ENCODE data around the gene TRIM42. TPM values are rescaled to one million over a fixed set of nuclear protein-coding genes. Genes with fewer than 3 reads are reported as not detected.

TRIM42 gene
- not detected for total RNA-seq

DNA sequence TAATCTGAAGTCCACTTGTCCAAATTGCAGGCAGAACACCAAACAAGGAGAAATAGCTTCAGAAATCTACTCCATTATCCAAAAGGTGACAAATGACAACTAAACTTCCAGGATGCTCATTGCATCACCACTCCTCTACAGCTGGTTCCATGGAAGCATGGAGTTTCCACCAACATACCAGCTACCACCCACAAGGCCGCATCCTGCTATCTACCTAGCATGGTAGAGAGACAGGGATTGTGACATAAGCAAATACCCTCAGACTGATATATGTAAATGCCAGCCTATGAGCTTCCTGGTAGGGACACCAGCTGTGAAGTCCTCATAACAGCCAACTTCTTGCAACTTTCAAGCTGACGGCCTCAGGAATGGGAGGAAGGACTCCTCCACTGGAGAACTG lies at the start of gene TRIM42:
TRIM42 (plus strand) TSS at position 301 of the 400 bp plus-strand sequence. CDS start 166 bp downstream, outside the sequence.
- H3K4me3 ChIP-seq: no peak within 1 kb of the TSS
- no peak within 1 kb of the TSS for H3K27ac ChIP-seq
- DNase-seq (ENCODE audit: low spot score in 2 of 2): no peak
- TF ChIP-seq POLR2AphosphoS5 (IDR thresholded peaks at IDR 0.05) (no peak), POLR2A (IDR thresholded peaks at IDR 0.05) (no peak), EP300 (IDR thresholded peaks at IDR 0.05) (no peak)
- TF ChIP-seq, protein P1, sequence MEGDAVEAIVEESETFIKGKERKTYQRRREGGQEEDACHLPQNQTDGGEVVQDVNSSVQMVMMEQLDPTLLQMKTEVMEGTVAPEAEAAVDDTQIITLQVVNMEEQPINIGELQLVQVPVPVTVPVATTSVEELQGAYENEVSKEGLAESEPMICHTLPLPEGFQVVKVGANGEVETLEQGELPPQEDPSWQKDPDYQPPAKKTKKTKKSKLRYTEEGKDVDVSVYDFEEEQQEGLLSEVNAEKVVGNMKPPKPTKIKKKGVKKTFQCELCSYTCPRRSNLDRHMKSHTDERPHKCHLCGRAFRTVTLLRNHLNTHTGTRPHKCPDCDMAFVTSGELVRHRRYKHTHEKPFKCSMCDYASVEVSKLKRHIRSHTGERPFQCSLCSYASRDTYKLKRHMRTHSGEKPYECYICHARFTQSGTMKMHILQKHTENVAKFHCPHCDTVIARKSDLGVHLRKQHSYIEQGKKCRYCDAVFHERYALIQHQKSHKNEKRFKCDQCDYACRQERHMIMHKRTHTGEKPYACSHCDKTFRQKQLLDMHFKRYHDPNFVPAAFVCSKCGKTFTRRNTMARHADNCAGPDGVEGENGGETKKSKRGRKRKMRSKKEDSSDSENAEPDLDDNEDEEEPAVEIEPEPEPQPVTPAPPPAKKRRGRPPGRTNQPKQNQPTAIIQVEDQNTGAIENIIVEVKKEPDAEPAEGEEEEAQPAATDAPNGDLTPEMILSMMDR (IDR thresholded peaks at IDR 0.05): no peak
- 85% methylated on average over 2 of the region's 2 CpGs for WGBS
- H3K4me1 ChIP-seq: no peaks in the 10 kb centered on the region
- no peaks in the 10 kb centered on the region for H3K9me3 ChIP-seq
- H3K36me3 ChIP-seq: no peaks in the 10 kb centered on the region
- no peaks in the 10 kb centered on the region for H3K27me3 ChIP-seq

DNA sequence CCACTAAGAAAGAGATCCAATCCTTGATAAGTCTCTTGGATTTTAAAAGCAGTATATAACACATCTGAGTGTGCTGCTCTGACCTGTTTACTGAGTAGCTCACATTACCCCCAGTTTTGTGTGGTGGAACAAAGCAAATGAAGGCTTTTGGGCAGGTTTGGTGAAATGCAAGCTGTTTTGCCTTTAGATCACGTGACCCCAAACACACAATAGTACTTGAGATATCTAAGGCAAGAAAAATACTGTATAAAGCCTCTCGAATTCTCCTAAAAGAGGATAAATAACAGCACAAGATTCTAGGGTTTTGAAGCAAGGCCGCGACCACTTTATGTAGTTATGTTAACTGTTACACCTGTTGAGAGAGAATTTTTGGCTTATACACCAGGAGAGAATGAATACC lies 49.3 kb upstream of the TRIM42 start:
- no peak for DNase-seq (ENCODE audit: low spot score in 2 of 2)
- H3K4me3 ChIP-seq: no peak overlapping the region
- no peak overlapping the region for H3K27ac ChIP-seq
- TF ChIP-seq POLR2A (IDR thresholded peaks at IDR 0.05) (no peak), EP300 (IDR thresholded peaks at IDR 0.05) (no peak), POLR2AphosphoS5 (IDR thresholded peaks at IDR 0.05) (no peak)
- TF ChIP-seq, protein P1 (IDR thresholded peaks at IDR 0.05): no peak
- no peaks in the 10 kb centered on the region for H3K27me3 ChIP-seq
- no peaks in the 10 kb centered on the region for H3K4me1 ChIP-seq
- H3K9me3 ChIP-seq: no peaks in the 10 kb centered on the region
- WGBS: 59% methylated on average over 4 of the region's 4 CpGs
- no peaks in the 10 kb centered on the region for H3K36me3 ChIP-seq

DNA sequence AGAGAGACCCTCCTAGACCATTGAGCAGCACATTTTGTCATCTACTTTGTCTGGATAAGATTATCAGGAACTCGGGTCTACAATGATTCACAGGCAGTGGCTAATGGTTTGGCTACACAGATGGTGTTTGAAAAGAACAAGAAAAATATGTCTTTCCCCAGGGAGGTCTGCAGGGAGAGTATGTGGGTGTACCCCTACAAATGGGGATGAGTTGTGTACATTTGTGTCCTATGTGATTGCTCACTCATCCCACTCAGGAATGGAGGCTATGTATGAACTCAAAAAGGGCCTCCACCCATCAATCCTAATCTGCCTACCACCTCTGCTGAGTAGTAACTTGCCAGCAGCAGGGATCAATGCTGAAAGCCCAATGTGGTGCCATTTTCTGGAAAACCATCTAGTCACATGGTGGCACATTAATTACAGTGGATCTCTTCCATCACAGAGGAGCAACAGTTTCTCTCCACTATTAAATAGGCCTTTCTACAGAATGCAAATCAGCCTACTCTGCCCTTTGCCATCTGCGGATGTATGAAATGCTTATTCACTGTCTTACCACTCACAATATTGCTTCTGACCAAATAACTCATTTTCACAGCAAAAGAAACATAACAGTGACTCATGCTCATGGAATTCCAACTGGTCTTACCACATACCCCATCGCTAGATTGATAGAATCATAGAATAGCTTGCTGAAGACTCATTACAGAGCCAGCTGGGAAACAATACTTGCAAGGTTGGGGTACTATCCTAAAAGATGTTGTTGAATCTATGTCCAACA lies 48.3 kb upstream of the TRIM42 start:
- no peaks in the 10 kb centered on the region for H3K27me3 ChIP-seq
- no peak overlapping the region for H3K4me3 ChIP-seq
- no peak overlapping the region for H3K27ac ChIP-seq
- no peaks in the 10 kb centered on the region for H3K9me3 ChIP-seq
- 62% methylated on average over 3 of the region's 3 CpGs for WGBS
- no peak for TF ChIP-seq POLR2AphosphoS5 (IDR thresholded peaks at IDR 0.05)
- TF ChIP-seq, protein P1 (IDR thresholded peaks at IDR 0.05): no peak
- no peak for TF ChIP-seq POLR2A (IDR thresholded peaks at IDR 0.05)
- TF ChIP-seq EP300 (IDR thresholded peaks at IDR 0.05): no peak
- no peaks in the 10 kb centered on the region for H3K36me3 ChIP-seq
- H3K4me1 ChIP-seq: no peaks in the 10 kb centered on the region
- no peak for DNase-seq (ENCODE audit: low spot score in 2 of 2)

DNA sequence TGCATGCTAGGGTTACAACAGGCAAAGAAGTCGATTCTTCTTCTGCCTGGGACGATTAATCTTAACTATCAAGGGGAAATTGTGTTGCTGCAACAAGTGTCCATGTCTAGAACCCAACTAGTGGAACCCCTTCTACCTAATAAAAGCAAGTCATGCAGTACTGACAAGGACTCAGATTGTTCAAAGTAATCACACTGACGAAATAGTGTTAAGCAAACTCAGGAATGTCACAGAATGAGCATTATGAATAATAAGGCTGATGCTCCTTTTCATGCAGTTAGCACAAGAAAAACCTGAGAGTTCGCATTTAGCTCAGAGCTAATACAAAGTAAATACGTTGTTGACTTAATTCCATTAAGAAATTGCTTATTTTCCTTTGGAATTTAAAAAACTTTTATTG lies 47.5 kb upstream of the TRIM42 start:
- Histone ChIP-seq H3K36me3 (no peaks in the 10 kb centered on the region), H3K4me1 (no peaks in the 10 kb centered on the region), H3K9me3 (no peaks in the 10 kb centered on the region), H3K4me3 (no peak overlapping the region), H3K27ac (no peak overlapping the region), H3K27me3 (no peaks in the 10 kb centered on the region)
- 73% methylated on average over 5 of the region's 5 CpGs for WGBS
- DNase-seq (ENCODE audit: low spot score in 2 of 2): no peak
- no peak for TF ChIP-seq POLR2A (IDR thresholded peaks at IDR 0.05)
- TF ChIP-seq, protein P1 (IDR thresholded peaks at IDR 0.05): no peak
- no peak for TF ChIP-seq POLR2AphosphoS5 (IDR thresholded peaks at IDR 0.05)
- no peak for TF ChIP-seq EP300 (IDR thresholded peaks at IDR 0.05)

DNA sequence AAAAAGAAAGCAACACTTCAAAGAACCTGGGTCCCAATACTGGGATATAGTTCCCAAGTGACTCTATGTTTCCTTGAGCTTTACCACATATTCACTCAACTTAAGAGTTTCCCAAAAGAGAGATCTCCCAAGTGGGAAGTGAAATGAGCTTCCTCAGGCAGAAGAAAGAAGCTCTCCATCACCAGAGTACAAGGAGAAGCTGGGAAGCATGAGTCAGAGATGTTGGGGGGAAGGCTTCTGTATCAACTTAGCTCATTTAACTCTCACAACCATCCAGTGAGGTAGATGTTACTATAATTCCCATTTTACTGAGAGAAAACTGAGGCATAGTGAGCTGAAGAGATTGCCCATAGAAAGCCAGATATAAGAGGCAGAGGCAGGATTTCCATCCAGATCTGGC lies 47.0 kb upstream of the TRIM42 start:
- TF ChIP-seq POLR2A (IDR thresholded peaks at IDR 0.05) (no peak), EP300 (IDR thresholded peaks at IDR 0.05) (no peak), POLR2AphosphoS5 (IDR thresholded peaks at IDR 0.05) (no peak)
- TF ChIP-seq, protein P1 (IDR thresholded peaks at IDR 0.05): no peak
- Histone ChIP-seq H3K9me3 (no peaks in the 10 kb centered on the region), H3K27ac (no peak overlapping the region), H3K4me3 (no peak overlapping the region), H3K36me3 (no peaks in the 10 kb centered on the region), H3K4me1 (no peaks in the 10 kb centered on the region), H3K27me3 (no peaks in the 10 kb centered on the region)
- DNase-seq (ENCODE audit: low spot score in 2 of 2): no peak

Measured in suprapubic skin (tissue), 4 donors.